ENCODE results near the gene CAB39L.

Gene CAB39L

DNA sequence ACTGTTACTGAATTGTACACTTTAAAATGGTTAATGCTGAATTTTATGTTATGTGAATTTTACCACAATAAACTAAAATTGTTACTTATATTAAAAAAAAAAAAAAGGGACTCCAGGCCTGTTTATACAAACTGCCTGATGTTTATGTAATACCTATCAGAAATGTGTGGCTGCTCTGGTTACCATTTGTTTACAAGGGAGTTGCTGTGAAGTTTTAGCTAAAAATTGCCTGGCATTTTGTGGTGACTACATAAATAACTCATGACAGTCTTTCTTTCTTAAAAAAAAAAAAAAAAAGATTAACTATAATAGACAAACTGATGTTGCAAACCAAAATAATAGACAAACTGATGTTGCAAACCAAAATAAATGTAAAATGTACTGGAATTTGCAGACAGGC lies 124.3 kb downstream of the CAB39L start:
- in situ Hi-C loops (cut with HindIII; ENCODE audit: low sequenced_read_pairs): no loop called here
- TF ChIP-seq CTCF (IDR thresholded peaks at IDR 0.05; ENCODE audit: low read depth, low read length, missing control alignments): no peak
- DNase-seq (ENCODE audit: low read depth): no peak
- H3K4me3 ChIP-seq (ENCODE audit: low read depth, low read length): no peak overlapping the region

- TF ChIP-seq CTCF (IDR thresholded peaks at IDR 0.05; ENCODE audit: low read depth, low read length, missing control alignments): no peak
- in situ Hi-C loops (cut with HindIII; ENCODE audit: low sequenced_read_pairs): no loop called here
- no peak overlapping the region for H3K4me3 ChIP-seq (ENCODE audit: low read depth, low read length)
- DNase-seq (ENCODE audit: low read depth): no peak
Measured at GRCh38 chr13:49315756-49316482, 127.9 kb downstream of the CAB39L start.

DNA sequence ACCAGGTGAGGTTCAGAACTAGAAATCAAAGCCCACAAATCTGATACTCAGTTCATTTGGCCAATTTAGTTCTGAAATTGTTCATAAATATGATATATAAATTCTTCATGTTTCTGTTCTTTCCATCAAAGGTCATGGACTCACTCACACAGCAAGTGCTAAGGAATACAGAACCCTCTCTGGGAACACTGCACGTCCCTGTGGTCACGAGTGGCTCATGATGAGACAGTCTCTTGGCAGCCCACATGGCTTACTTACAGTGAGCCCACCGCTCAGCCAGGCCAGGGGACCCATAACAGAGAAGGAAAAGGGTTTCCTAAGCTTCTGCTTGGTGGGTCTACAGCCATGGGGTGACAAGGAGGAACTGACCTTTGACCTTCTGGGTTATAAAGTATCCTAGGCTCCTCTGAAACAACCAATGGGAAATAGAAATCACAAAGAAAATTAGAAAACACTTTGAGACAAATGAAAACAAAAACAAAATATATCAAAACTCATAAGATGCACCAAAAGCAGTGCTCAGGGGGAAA lies 128.8 kb downstream of the CAB39L start:
- DNase-seq (ENCODE audit: low read depth): no peak
- TF ChIP-seq CTCF (IDR thresholded peaks at IDR 0.05; ENCODE audit: low read depth, low read length, missing control alignments): no peak
- in situ Hi-C loops (cut with HindIII; ENCODE audit: low sequenced_read_pairs): no loop called here
- no peak overlapping the region for H3K4me3 ChIP-seq (ENCODE audit: low read depth, low read length)

DNA sequence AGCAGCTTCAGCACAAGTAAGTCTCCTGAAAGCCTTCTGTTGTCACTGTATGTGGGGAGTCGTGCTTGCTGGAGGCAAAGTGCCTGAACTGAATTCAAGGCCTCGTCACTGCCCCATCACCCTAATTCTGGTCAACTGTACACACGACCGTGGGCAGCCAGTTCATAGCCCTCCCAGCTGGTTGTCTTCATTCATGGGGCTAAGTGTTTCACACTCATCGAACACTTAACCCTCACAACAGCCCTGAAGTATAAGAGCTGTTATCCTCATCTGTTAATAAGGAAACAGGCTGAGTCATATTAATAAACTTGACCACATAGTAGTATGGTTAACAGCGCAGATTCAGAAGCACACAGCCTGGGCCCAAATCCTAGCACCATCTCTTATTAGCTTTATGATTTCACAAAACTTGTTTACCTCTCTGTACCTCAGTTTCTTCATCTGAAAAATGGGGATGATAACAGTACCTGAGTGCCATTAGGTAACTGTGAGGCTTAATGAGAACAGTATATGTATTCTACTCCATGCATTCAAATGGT lies 129.5 kb downstream of the CAB39L start:
- in situ Hi-C loops (cut with HindIII; ENCODE audit: low sequenced_read_pairs): no loop called here
- no peak for DNase-seq (ENCODE audit: low read depth)
- no peak overlapping the region for H3K4me3 ChIP-seq (ENCODE audit: low read depth, low read length)
- TF ChIP-seq CTCF (IDR thresholded peaks at IDR 0.05; ENCODE audit: low read depth, low read length, missing control alignments): no peak

DNA sequence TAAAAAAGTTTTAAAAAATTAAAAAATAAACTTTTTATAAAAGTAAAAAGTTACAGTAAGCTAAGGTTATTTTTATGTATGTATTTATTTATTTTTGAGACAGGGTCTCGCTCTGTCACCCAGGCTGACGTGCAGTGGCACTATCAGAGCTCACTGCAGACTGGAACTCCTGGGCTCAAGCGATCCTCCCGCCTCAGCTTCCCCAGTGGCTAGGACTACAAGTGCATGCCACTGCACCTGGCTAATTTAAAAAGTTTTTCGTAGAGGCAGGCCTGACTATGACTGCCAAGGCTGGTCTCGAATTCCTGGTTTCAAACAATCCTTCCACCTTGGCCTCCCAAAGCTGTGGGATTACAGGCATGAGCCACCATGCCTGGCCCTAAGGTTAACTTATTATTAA lies 132.0 kb downstream of the CAB39L start:
- no peak for DNase-seq (ENCODE audit: low read depth)
- no peak overlapping the region for H3K4me3 ChIP-seq (ENCODE audit: low read depth, low read length)
- in situ Hi-C loops (cut with HindIII; ENCODE audit: low sequenced_read_pairs): no loop called here
- TF ChIP-seq CTCF (IDR thresholded peaks at IDR 0.05; ENCODE audit: low read depth, low read length, missing control alignments): no peak

DNA sequence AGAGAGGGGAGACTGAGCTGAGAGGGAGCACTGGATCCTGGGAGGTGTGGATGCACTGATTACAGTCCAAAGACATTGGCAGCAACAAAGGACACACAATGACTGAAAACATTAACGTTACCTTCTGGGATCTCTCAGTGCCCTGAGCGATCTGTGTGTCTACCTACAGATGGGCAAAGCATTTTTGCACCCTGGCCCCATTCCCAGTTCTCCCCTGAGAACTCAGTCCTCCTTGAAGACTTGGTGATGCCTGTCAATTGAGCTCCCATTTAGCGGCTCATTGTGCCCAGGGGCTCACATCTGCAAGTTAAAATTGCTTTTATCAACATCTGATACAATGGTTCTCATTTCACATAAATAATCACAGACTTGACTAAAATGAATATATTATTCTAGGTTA lies 133.6 kb downstream of the CAB39L start:
- in situ Hi-C loops (cut with HindIII; ENCODE audit: low sequenced_read_pairs): no loop called here
- TF ChIP-seq CTCF (IDR thresholded peaks at IDR 0.05; ENCODE audit: low read depth, low read length, missing control alignments): no peak
- no peak overlapping the region for H3K4me3 ChIP-seq (ENCODE audit: low read depth, low read length)
- DNase-seq (ENCODE audit: low read depth): no peak

Measured in astrocyte of the cerebellum (primary cell).